ENCODE measurements around the gene FBXW12. TPM values are rescaled to one million over a fixed set of nuclear protein-coding genes. Genes with fewer than 3 reads are reported as not detected.
A peak's percentile ranks its signal among the peaks of the same experiment; 100 is the strongest.

FBXW12 gene
- total RNA-seq, 1 donor from 2014 or later = not detected

GRCh38 chr3:48405343-48405881 lies 33.4 kb downstream of the FBXW12 start:
- DNase-seq (ENCODE audit: low spot score) = peak; percentile 7
- H3K4me3 Mint-ChIP-seq (ENCODE audit: low read depth) = no peak overlapping the region
- no peak overlapping the region for H3K27ac Mint-ChIP-seq
- H3K4me1 Mint-ChIP-seq (ENCODE audit: low read depth) = no peaks in the 10 kb centered on the region
- no peaks in the 10 kb centered on the region for H3K9me3 Mint-ChIP-seq
- no peaks in the 10 kb centered on the region for H3K36me3 Mint-ChIP-seq (ENCODE audit: low read depth)
- intact Hi-C loops (cut with micrococcal nuclease) = no loop called here
- H3K27me3 Mint-ChIP-seq (ENCODE audit: low read depth) = no peaks in the 10 kb centered on the region

- Mint-ChIP-seq H3K27me3 (ENCODE audit: low read depth) (no peaks in the 10 kb centered on the region), H3K36me3 (ENCODE audit: low read depth) (no peaks in the 10 kb centered on the region), H3K4me1 (ENCODE audit: low read depth) (no peaks in the 10 kb centered on the region), H3K4me3 (ENCODE audit: low read depth) (no peak overlapping the region), H3K9me3 (no peaks in the 10 kb centered on the region), H3K27ac (no peak overlapping the region)
- DNase-seq (ENCODE audit: low spot score) = no peak
- intact Hi-C loops (cut with micrococcal nuclease) = no loop called here
Observed at GRCh38 chr3:48405971-48406370, 34.0 kb downstream of the FBXW12 start.

- H3K27ac Mint-ChIP-seq = no peak overlapping the region
- no peaks in the 10 kb centered on the region for H3K27me3 Mint-ChIP-seq (ENCODE audit: low read depth)
- H3K9me3 Mint-ChIP-seq = no peaks in the 10 kb centered on the region
- intact Hi-C loops (cut with micrococcal nuclease) = no loop called here
- H3K4me1 Mint-ChIP-seq (ENCODE audit: low read depth) = no peaks in the 10 kb centered on the region
- H3K4me3 Mint-ChIP-seq (ENCODE audit: low read depth) = no peak overlapping the region
- no peaks in the 10 kb centered on the region for H3K36me3 Mint-ChIP-seq (ENCODE audit: low read depth)
- peak; percentile 4 for DNase-seq (ENCODE audit: low spot score)
Observed at GRCh38 chr3:48406443-48407431, 34.7 kb downstream of the FBXW12 start.

GRCh38 chr3:48407542-48408099 lies 35.6 kb downstream of the FBXW12 start:
- H3K27ac Mint-ChIP-seq = no peak overlapping the region
- H3K4me3 Mint-ChIP-seq (ENCODE audit: low read depth) = no peak overlapping the region
- intact Hi-C loops (cut with micrococcal nuclease) = no loop called here

GRCh38 chr3:48408823-48409281 lies 36.8 kb downstream of the FBXW12 start:
- intact Hi-C loops (cut with micrococcal nuclease) = no loop called here
- Mint-ChIP-seq H3K4me3 (ENCODE audit: low read depth) (no peak overlapping the region), H3K36me3 (ENCODE audit: low read depth) (no peaks in the 10 kb centered on the region), H3K4me1 (ENCODE audit: low read depth) (no peaks in the 10 kb centered on the region), H3K9me3 (no peaks in the 10 kb centered on the region), H3K27me3 (ENCODE audit: low read depth) (no peaks in the 10 kb centered on the region), H3K27ac (no peak overlapping the region)
- no peak for DNase-seq (ENCODE audit: low spot score)

More at GRCh38 chr3:48407542-48408099, 35.6 kb downstream of the FBXW12 start:
- Mint-ChIP-seq H3K4me1 (ENCODE audit: low read depth) (no peaks in the 10 kb centered on the region), H3K36me3 (ENCODE audit: low read depth) (no peaks in the 10 kb centered on the region), H3K27me3 (ENCODE audit: low read depth) (no peaks in the 10 kb centered on the region), H3K9me3 (no peaks in the 10 kb centered on the region)
- DNase-seq (ENCODE audit: low spot score) = no peak

- H3K9me3 Mint-ChIP-seq = no peaks in the 10 kb centered on the region
- H3K27me3 Mint-ChIP-seq (ENCODE audit: low read depth) = no peaks in the 10 kb centered on the region
- H3K4me3 Mint-ChIP-seq (ENCODE audit: low read depth) = no peak overlapping the region
- H3K4me1 Mint-ChIP-seq (ENCODE audit: low read depth) = no peaks in the 10 kb centered on the region
- no peak for DNase-seq (ENCODE audit: low spot score)
- H3K36me3 Mint-ChIP-seq (ENCODE audit: low read depth) = no peaks in the 10 kb centered on the region
- no peak overlapping the region for H3K27ac Mint-ChIP-seq
- intact Hi-C loops (cut with micrococcal nuclease) = no loop called here
Observed at GRCh38 chr3:48409291-48410201, 37.5 kb downstream of the FBXW12 start.

GRCh38 chr3:48410205-48411040 lies 38.4 kb downstream of the FBXW12 start:
- no peaks in the 10 kb centered on the region for H3K4me1 Mint-ChIP-seq (ENCODE audit: low read depth)
- intact Hi-C loops (cut with micrococcal nuclease) = no loop called here
- no peak overlapping the region for H3K4me3 Mint-ChIP-seq (ENCODE audit: low read depth)
- H3K36me3 Mint-ChIP-seq (ENCODE audit: low read depth) = no peaks in the 10 kb centered on the region
- DNase-seq (ENCODE audit: low spot score) = no peak
- no peak overlapping the region for H3K27ac Mint-ChIP-seq
- H3K27me3 Mint-ChIP-seq (ENCODE audit: low read depth) = no peaks in the 10 kb centered on the region
- H3K9me3 Mint-ChIP-seq = no peaks in the 10 kb centered on the region

- DNase-seq (ENCODE audit: low spot score) = no peak
- intact Hi-C loops (cut with micrococcal nuclease) = no loop called here
- Mint-ChIP-seq H3K27me3 (ENCODE audit: low read depth) (no peaks in the 10 kb centered on the region), H3K4me1 (ENCODE audit: low read depth) (no peaks in the 10 kb centered on the region), H3K36me3 (ENCODE audit: low read depth) (no peaks in the 10 kb centered on the region), H3K27ac (no peak overlapping the region), H3K4me3 (ENCODE audit: low read depth) (no peak overlapping the region), H3K9me3 (no peaks in the 10 kb centered on the region)
Observed at GRCh38 chr3:48411041-48411588, 39.1 kb downstream of the FBXW12 start.

GRCh38 chr3:48411606-48412374 lies 39.8 kb downstream of the FBXW12 start:
- no peak overlapping the region for H3K4me3 Mint-ChIP-seq (ENCODE audit: low read depth)
- intact Hi-C loops (cut with micrococcal nuclease) = no loop called here
- H3K27me3 Mint-ChIP-seq (ENCODE audit: low read depth) = no peaks in the 10 kb centered on the region
- H3K36me3 Mint-ChIP-seq (ENCODE audit: low read depth) = no peaks in the 10 kb centered on the region
- H3K9me3 Mint-ChIP-seq = no peaks in the 10 kb centered on the region
- DNase-seq (ENCODE audit: low spot score) = no peak
- H3K27ac Mint-ChIP-seq = no peak overlapping the region
- H3K4me1 Mint-ChIP-seq (ENCODE audit: low read depth) = no peaks in the 10 kb centered on the region

- Mint-ChIP-seq H3K4me3 (ENCODE audit: low read depth) (no peak overlapping the region), H3K36me3 (ENCODE audit: low read depth) (no peaks in the 10 kb centered on the region), H3K4me1 (ENCODE audit: low read depth) (no peaks in the 10 kb centered on the region), H3K9me3 (no peaks in the 10 kb centered on the region), H3K27me3 (ENCODE audit: low read depth) (no peaks in the 10 kb centered on the region), H3K27ac (no peak overlapping the region)
- intact Hi-C loops (cut with micrococcal nuclease) = no loop called here
- DNase-seq (ENCODE audit: low spot score) = no peak
Observed at GRCh38 chr3:48412375-48413001, 40.5 kb downstream of the FBXW12 start.

- Mint-ChIP-seq H3K4me1 (ENCODE audit: low read depth) (no peaks in the 10 kb centered on the region), H3K36me3 (ENCODE audit: low read depth) (no peaks in the 10 kb centered on the region), H3K9me3 (no peaks in the 10 kb centered on the region), H3K27ac (no peak overlapping the region), H3K27me3 (ENCODE audit: low read depth) (no peaks in the 10 kb centered on the region), H3K4me3 (ENCODE audit: low read depth) (no peak overlapping the region)
- no peak for DNase-seq (ENCODE audit: low spot score)
- intact Hi-C loops (cut with micrococcal nuclease) = no loop called here
Observed at GRCh38 chr3:48413086-48413485, 41.1 kb downstream of the FBXW12 start.
